Mesenchymal stem cell (in vitro differentiated cells and primary cell): ENCODE results near the gene UGT1A3.
"Not testable (repeated sequence)": the region's sequence is repeated elsewhere in the genome, so short reads cannot be mapped to it uniquely, and the experiment has no call there.

Experiments used
- DNase-seq: peaks from one replicate; pipeline ENCODE4 v3.0.0-alpha.2; 2013
- H2AFZ ChIP-seq: one replicate; pipeline ENCODE4 v1.6.1; 2013; ENCODE audit warnings: low read depth, mild to moderate bottlenecking, control low read depth, inconsistent platforms, low read length, moderate library complexity
- H2AK5ac ChIP-seq: 2 replicates; pipeline ENCODE4 v1.6.1; 2013; ENCODE audit warnings: low read length, moderate library complexity, mild to moderate bottlenecking, inconsistent platforms; ENCODE audit not compliant: severe bottlenecking
- H2BK120ac ChIP-seq: one replicate; pipeline ENCODE4 v1.6.1; 2013; ENCODE audit warnings: low read depth, mild to moderate bottlenecking, inconsistent platforms, low read length, moderate library complexity
- H2BK12ac ChIP-seq, 2 experiments: one replicate each; pipeline ENCODE4 v1.6.1; 2013; ENCODE audit warnings: inconsistent platforms in 2 of 2, low read length in 2 of 2, mild to moderate bottlenecking in 2 of 2, moderate library complexity in 2 of 2, control low read depth in 1 of 2
- H2BK15ac ChIP-seq: one replicate; pipeline ENCODE4 v1.6.1; 2013; ENCODE audit warnings: mild to moderate bottlenecking, low read depth, inconsistent platforms; ENCODE audit not compliant: poor library complexity, severe bottlenecking
- H2BK5ac ChIP-seq: 2 replicates; pipeline ENCODE4 v1.6.1; 2013; ENCODE audit warnings: low read depth, mild to moderate bottlenecking, low read length, control low read depth, inconsistent platforms; ENCODE audit not compliant: poor library complexity, severe bottlenecking
- H3K14ac ChIP-seq, 2 experiments: one replicate each; pipeline ENCODE4 v1.6.1; 2013; ENCODE audit warnings: inconsistent platforms in 2 of 2, low read length in 2 of 2, control low read depth in 1 of 2, mild to moderate bottlenecking in 1 of 2, moderate library complexity in 1 of 2
- H3K18ac ChIP-seq, 2 experiments: one replicate each; pipeline ENCODE4 v1.6.1; 2013; ENCODE audit warnings: inconsistent platforms in 2 of 2, low read length in 2 of 2, control low read depth in 1 of 2, low read depth in 1 of 2, mild to moderate bottlenecking in 1 of 2
- H3K23ac ChIP-seq, 2 experiments: one replicate each; pipeline ENCODE4 v1.6.1; 2013; ENCODE audit warnings: inconsistent platforms in 2 of 2, low read length in 2 of 2, mild to moderate bottlenecking in 2 of 2, moderate library complexity in 2 of 2, control low read depth in 1 of 2
- H3K27ac ChIP-seq: 2 replicates; pipeline ENCODE4 v1.5.1; 2013; ENCODE audit warnings: mild to moderate bottlenecking, moderate library complexity, low read length, control low read depth, inconsistent platforms; ENCODE audit not compliant: poor library complexity, severe bottlenecking
- H3K27me3 ChIP-seq, 2 experiments: 2 replicates each; pipeline versions ENCODE4 v1.6.1 to v1.7.0; 2013; ENCODE audit warnings: low read length in 2 of 2, mild to moderate bottlenecking in 2 of 2, moderate library complexity in 2 of 2, control low read depth in 1 of 2, inconsistent platforms in 1 of 2; ENCODE audit not compliant: control insufficient read depth in 1 of 2, insufficient read depth in 1 of 2
- H3K36me3 ChIP-seq, 2 experiments: 2 replicates each; pipeline versions ENCODE4 v1.6.1 to v1.7.0; 2013; ENCODE audit warnings: low read length in 2 of 2, control low read depth in 1 of 2, inconsistent platforms in 1 of 2, low read depth in 1 of 2, mild to moderate bottlenecking in 1 of 2; ENCODE audit not compliant: insufficient read depth in 2 of 2, control insufficient read depth in 1 of 2
- H3K4ac ChIP-seq, 2 experiments: one replicate each; pipeline ENCODE4 v1.6.1; 2013; ENCODE audit warnings: inconsistent platforms in 2 of 2, low read length in 2 of 2, mild to moderate bottlenecking in 2 of 2, moderate library complexity in 2 of 2, control low read depth in 1 of 2, low read depth in 1 of 2
- H3K4me1 ChIP-seq: 2 replicates; pipeline ENCODE4 v1.6.1; 2013; ENCODE audit warnings: low read depth, low read length, control low read depth; ENCODE audit not compliant: control insufficient read depth, insufficient read depth
- H3K4me2 ChIP-seq: 2 replicates; pipeline ENCODE4 v1.6.1; 2013; ENCODE audit warnings: low read length, mild to moderate bottlenecking, inconsistent platforms; ENCODE audit not compliant: poor library complexity, severe bottlenecking
- H3K4me3 ChIP-seq, 2 experiments: 2 replicates each; pipeline versions ENCODE4 v1.5.1 to v1.7.0; 2013; ENCODE audit warnings: low read length in 2 of 2, mild to moderate bottlenecking in 2 of 2, control low read depth in 1 of 2, low read depth in 1 of 2; ENCODE audit not compliant: insufficient read depth in 1 of 2
- H3K79me1 ChIP-seq: replicated peaks from 2 replicates; pipeline ENCODE4 v1.6.1; 2013; ENCODE audit warnings: mild to moderate bottlenecking, control low read depth, low read length, inconsistent platforms; ENCODE audit not compliant: poor library complexity, severe bottlenecking
- H3K9ac ChIP-seq: 2 replicates; pipeline ENCODE4 v1.7.0; 2013; ENCODE audit warnings: mild to moderate bottlenecking, low read length, moderate library complexity
- H3K9me3 ChIP-seq: 2 replicates; pipeline ENCODE4 v1.7.0; 2013; ENCODE audit warnings: mild to moderate bottlenecking, low read length; ENCODE audit not compliant: control insufficient read depth
- H4K8ac ChIP-seq: one replicate; pipeline ENCODE4 v1.6.1; 2013; ENCODE audit warnings: inconsistent platforms, mild to moderate bottlenecking, low read length, moderate library complexity
- H4K91ac ChIP-seq: one replicate; pipeline ENCODE4 v1.6.1; 2013; ENCODE audit warnings: mild to moderate bottlenecking, low read length, inconsistent platforms
- whole genome bisulfite sequencing: methylation state at CpG from one replicate; pipeline ENCODE4 v1.1.7; 2013; ENCODE audit warnings: mixed read lengths; 5-methylcytosine and 5-hydroxymethylcytosine counted together

UGT1A3 gene

GRCh38 chr2:233746475-233747282 is 17.8 kb downstream of the UGT1A3 start:
- H2AK5ac ChIP-seq = no peak overlapping the region
- no peaks in the 10 kb centered on the region for H3K9me3 ChIP-seq
- H3K27me3 ChIP-seq = peaks cover under 1 to 15% of the 10 kb centered on the region in 2 experiments
- H3K14ac ChIP-seq = no peak overlapping the region
- no peaks in the 10 kb centered on the region for H3K36me3 ChIP-seq
- H3K4me1 ChIP-seq = peaks cover 2% of the 10 kb centered on the region
- no peaks in the 10 kb centered on the region for H3K79me1 ChIP-seq
- H2BK15ac ChIP-seq = no peak overlapping the region
- H3K9ac ChIP-seq = no peak overlapping the region
- DNase-seq = no peak
- H2BK120ac ChIP-seq = no peak overlapping the region
- H3K18ac ChIP-seq = no peak overlapping the region
- H3K27ac ChIP-seq = no peak overlapping the region
- no peak overlapping the region for H3K4me3 ChIP-seq
- H2BK5ac ChIP-seq = no peak overlapping the region
- no peak overlapping the region for H2BK12ac ChIP-seq
- H4K8ac ChIP-seq = no peak overlapping the region
- no peak overlapping the region for H2AFZ ChIP-seq
- no peak overlapping the region for H3K4me2 ChIP-seq
- H4K91ac ChIP-seq = no peak overlapping the region
- 64% methylated on average over 10 of the region's 10 CpGs for WGBS
- H3K4ac ChIP-seq = no peak overlapping the region
- H3K23ac ChIP-seq = no peak overlapping the region

GRCh38 chr2:233747283-233747544 is 18.4 kb downstream of the UGT1A3 start:
- no peaks in the 10 kb centered on the region for H3K79me1 ChIP-seq
- H3K27me3 ChIP-seq = peaks cover 0 to 10% of the 10 kb centered on the region in 2 experiments
- H3K27ac ChIP-seq = no peak overlapping the region
- H3K4me3 ChIP-seq = no peak overlapping the region
- no peaks in the 10 kb centered on the region for H3K9me3 ChIP-seq
- no peak overlapping the region for H3K4me2 ChIP-seq
- H2AK5ac ChIP-seq = no peak overlapping the region
- DNase-seq = no peak
- no peak overlapping the region for H2BK120ac ChIP-seq
- no peak overlapping the region for H3K14ac ChIP-seq
- H2BK12ac ChIP-seq = no peak overlapping the region
- H4K8ac ChIP-seq = no peak overlapping the region
- H2BK5ac ChIP-seq = no peak overlapping the region
- no peak overlapping the region for H3K9ac ChIP-seq
- 89% methylated on average over 6 of the region's 6 CpGs for WGBS
- no peak overlapping the region for H2BK15ac ChIP-seq
- H3K23ac ChIP-seq = no peak overlapping the region
- H3K4me1 ChIP-seq = peaks cover 2% of the 10 kb centered on the region
- H4K91ac ChIP-seq = no peak overlapping the region
- no peak overlapping the region for H3K4ac ChIP-seq
- no peak overlapping the region for H2AFZ ChIP-seq
- no peak overlapping the region for H3K18ac ChIP-seq
- no peaks in the 10 kb centered on the region for H3K36me3 ChIP-seq

GRCh38 chr2:233750689-233751088 is 21.8 kb downstream of the UGT1A3 start:
- H3K23ac ChIP-seq, H3K4ac ChIP-seq, H2BK5ac ChIP-seq, DNase-seq, H4K91ac ChIP-seq, H3K79me1 ChIP-seq, H3K4me1 ChIP-seq, H3K14ac ChIP-seq, H3K18ac ChIP-seq, H3K36me3 ChIP-seq, H3K27ac ChIP-seq, H2AK5ac ChIP-seq, H4K8ac ChIP-seq, H2AFZ ChIP-seq, H3K4me2 ChIP-seq, H3K9me3 ChIP-seq, H3K4me3 ChIP-seq, H2BK15ac ChIP-seq, H3K9ac ChIP-seq, H2BK12ac ChIP-seq, H2BK120ac ChIP-seq: not testable (repeated sequence)
- H3K27me3 ChIP-seq = peaks cover 0 to 14% of the 10 kb centered on the region in 2 experiments
- 37% methylated on average over 2 of the region's 2 CpGs for WGBS

- H3K4me3 ChIP-seq, H2BK15ac ChIP-seq, H2BK120ac ChIP-seq, H2BK12ac ChIP-seq, H2AFZ ChIP-seq, H2AK5ac ChIP-seq, H3K4ac ChIP-seq, H4K8ac ChIP-seq, H2BK5ac ChIP-seq, H3K18ac ChIP-seq, H3K14ac ChIP-seq, H4K91ac ChIP-seq, DNase-seq, H3K79me1 ChIP-seq, H3K4me2 ChIP-seq, H3K9me3 ChIP-seq, H3K36me3 ChIP-seq, H3K9ac ChIP-seq, H3K4me1 ChIP-seq, H3K23ac ChIP-seq, H3K27ac ChIP-seq: not testable (repeated sequence)
- peaks cover 0 to 13% of the 10 kb centered on the region in 2 experiments for H3K27me3 ChIP-seq
- WGBS = 56% methylated on average over 2 of the region's 2 CpGs
Measured at GRCh38 chr2:233751212-233752009, 22.6 kb downstream of the UGT1A3 start.
